GM19238 (cell line): ENCODE measurements around the gene SSTR5.
"Not testable (repeated sequence)": the region's sequence is repeated elsewhere in the genome, so short reads cannot be mapped to it uniquely, and the experiment has no call there.

ENCODE experiments used
- DNase-seq: peaks from one replicate; pipeline ENCODE4 v3.0.0; 2011; ENCODE audit warnings: low spot score; ENCODE audit not compliant: insufficient read length

Gene SSTR5

DNA sequence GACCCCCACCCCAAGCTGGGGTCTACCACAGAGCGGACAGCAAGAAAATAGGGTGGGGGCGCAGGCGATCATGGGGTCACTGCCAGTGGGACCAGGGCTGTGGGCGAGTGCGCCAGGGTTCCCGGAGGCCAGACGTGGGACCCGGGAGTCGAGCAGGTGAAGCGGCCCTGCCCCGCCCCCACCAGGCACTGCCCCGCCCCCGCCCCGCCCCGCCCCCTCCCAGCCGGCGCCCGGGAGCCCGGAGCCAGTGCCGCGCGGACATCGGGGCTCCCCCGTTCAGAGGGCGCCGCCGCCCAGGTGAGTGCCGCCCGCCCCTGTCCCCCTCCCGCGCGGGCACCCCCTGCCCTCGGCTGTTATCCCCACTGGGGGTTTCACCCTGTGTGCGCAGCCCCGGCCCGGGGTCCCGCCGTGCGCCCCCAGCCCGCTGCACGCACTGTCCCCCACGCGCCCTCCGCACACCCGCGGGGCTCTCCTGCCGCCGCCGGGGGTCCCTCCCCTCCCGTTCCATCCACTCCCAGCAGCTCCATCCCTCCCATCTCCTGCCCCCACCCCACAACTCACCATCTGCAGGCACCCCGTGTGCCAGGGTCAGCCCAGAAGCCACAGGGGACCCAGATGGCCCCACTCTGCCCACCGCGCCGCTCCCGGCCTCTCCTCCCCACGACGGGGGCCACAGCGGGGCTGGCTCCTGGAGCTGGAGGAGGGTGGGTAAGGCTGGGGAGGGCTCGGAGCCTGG, at the start of gene SSTR5:
Gene SSTR5 (plus strand): TSS at position 222 of the 736 bp plus-strand sequence. CDS start 6,122 bp downstream, outside the sequence.
- DNase-seq, result no peak

DNA sequence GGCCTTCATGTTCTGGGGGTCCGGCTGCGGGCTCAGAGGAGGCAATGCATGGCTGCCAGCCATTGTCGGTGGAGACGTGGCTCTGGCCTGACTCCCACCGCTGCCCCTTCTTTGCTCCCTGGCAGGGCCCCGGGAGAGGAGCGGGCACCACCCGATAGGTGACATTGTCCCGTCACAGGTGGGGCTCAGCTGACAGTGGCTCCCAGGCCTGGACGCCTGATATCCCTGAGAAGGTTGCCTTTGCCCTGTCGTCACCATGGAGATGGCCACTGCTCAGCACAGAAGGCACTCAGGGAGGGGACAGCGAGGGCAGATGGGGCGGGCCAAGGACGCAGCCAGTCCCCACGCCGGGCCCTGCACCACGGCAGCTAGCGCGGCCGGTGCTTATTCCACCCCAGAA, 48.4 kb upstream of the SSTR5 start:
- DNase-seq, result no peak

DNA sequence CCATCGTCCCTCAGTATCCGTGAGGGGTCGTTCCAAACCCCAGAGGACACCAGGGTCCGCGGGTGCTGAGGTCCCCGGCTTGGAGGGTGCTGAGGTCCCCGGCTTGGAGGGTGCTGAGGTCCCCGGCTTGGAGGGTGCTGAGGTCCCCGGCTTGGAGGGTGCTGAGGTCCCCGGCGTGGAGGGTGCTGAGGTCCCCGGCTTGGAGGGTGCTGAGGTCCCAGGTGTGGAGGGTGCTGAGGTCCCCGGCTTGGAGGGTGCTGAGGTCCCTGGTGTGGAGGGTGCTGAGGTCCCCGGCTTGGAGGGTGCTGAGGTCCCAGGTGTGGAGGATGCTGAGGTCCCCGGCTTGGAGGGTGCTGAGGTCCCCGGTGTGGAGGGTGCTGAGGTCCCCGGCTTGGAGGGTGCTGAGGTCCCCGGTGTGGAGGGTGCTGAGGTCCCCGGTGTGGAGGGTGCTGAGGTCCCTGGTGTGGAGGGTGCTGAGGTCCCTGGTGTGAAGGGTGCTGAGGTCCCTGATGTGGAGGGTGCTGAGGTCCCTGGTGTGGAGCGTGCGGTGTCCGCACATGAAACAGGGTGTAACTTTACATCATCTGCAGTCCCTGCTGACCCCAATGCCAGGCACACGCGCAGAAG, 47.3 kb upstream of the SSTR5 start:
- not testable (repeated sequence) for DNase-seq

DNA sequence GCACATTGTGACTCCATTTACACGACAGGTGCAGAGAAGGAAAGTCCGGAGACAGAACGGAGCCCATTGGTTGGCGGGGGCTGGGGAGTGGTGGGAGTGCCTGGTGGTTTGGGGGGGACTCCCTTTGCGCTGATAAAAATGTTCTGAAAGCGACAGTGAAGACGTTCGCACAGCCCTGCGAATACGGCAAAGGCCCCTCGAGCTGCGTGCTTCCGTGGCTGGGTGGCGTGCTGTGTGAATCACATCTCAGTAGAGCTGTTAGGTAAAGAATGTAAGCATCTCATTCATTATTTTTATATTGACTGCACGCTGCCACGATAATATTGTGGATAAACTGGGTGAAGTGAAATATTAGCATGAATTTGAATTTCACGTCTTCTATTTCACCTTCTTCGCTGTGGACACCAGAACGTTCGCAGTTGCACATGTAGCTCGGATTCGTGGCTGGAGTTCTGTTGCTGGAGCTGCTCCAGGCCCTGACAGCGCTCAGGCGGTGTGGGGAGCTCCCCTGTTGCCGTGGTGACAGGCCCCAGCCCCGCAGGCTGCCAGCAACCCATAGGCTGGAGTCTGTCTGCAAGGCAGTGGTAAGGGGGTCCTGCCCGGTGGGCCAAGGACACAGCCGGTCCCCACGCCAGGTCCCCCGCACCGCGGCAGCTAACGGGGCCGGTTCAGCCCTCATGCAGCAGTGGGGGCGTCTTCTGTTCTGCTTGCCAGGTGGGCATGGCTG, 46.3 kb upstream of the SSTR5 start:
- no peak for DNase-seq

DNA sequence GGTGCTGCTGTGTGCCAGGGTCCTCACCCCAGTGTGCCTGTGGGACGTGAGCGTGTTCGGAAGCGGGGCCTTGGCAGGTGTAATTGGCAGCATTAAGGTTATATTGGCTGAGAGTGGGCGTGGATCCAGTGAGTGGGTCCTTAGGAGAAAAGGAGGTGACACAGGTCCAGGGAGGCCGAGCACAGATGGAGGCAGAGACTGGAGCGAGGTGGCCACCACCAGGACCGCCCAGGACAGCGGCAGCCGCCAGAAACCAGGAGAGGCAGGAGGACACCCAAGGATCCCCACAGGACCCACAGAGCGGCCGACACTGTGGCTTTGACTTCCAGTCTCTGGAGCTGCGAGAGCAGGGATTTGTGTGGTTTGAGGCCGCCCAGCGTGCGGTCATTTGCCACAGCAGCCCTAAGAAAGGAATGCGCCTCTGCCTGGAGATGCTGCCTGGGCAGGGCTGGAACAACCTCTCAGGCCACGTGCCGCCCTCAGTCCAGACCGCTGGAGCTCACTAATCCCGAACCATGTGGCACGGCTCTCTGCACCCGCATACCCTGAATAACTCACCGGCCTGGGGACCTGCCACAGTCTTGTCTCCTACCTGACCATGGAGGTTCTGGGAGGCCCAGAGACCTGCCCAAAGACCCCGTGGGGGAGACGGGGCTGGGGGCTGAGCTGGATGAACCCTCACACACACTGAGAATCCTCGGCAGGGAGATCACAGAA, 45.6 kb upstream of the SSTR5 start:
- DNase-seq, result no peak

DNA sequence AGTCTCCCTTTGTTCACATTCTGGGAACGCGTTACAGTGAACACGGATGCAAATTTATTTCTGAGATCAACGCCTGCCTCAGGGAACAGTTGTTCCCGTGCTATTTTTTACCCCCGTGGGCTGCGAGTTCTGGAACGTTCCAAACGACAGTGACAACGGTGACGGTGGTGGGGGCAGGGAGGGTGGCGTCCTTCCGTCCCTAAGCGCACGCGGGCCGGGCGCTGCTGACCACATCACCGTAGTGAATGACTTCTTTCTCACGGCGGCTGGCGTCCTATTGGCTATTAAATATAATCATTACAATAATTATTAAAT, 45.1 kb upstream of the SSTR5 start:
- DNase-seq, result no peak

DNA sequence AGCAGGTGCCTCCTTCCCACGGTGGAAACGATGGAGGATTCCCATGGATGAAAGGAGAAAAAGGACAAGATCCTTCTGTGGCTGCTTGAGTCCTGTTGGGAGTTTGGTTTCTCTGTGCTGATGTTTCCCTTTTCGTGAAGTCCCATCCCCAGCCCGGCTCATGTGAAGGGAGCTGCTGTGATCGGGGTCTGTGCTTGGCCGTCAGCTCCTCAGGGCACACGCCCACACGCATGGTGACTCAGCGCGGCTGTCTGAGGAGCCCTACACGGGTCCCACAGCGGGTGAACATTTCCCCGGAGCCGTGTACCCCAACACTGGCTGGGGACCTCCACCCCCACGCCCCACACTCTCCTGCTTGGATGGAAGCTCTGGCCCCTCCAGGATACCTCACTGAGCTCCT, 44.5 kb upstream of the SSTR5 start:
- DNase-seq, result no peak

DNA sequence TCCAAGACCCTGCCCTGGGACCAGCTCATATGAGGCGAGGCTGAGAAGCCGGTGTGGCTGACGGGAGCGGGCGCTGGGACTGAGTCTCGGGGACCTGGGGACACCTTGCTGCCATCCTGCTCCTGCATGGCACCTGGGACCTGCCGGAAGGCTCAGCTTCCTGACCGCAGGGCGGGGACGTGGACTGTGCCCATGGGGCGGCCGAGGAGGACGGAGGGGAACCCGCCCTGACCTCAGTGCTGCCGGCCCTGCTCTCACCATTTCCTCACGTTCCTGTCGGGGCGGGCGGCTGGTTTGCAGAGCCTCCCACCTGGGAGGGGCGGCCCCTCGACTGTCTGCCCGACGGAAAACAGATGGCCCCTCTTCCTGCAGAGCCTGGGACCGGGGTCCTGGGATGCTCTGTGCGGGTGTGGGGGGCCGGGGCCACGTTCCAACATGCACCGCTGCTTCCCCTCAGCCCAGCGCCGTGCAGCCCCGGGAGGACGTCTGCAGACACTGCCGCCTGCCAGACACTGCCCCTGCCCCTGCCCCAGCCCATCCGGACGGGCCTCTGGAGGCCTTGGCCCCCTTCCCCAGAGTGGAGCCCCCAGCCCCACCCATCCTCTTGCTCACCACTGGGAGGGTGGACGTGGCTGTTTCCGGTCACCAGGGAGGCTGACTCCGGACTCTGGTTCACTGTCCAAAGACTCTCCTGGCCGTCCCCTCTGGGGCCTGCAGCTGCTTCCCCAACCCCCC, 43.9 kb upstream of the SSTR5 start:
- no peak for DNase-seq

DNA sequence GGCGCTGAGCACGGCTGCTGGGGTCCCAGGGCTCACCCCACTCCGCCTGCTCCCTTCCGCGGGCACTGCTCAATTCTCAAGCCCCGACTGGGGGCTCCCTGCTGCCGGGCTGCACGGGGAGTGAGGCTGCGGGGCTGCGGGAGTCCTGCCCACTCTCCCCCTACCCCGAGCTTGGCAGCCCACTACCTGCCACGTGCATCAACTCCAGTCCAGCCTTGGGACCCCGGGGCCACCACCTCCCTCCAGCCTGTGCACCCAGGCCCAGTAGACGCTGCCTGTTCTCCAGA, 43.3 kb upstream of the SSTR5 start:
- DNase-seq, result no peak

DNA sequence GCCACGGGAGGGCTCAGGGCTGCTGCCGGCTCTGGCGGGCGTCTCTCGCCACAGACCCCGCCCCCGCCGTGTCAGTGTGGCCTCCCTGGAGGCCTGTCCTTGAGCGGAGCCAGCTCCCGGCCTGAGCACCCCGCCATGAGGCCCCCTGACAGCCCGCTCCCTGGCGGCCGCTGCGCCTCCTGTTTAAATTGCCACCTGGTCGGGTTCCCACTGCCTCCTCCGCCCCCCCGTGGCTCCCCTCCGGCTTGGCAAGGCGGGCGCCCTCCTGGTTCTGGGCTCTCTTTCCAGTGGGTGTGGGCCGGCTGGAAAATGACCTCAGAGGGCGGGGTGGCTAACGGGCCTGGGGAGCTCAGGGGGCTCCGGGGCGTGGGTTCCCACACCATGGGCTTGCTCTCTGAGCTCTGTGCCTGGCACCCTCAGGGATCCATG, 42.1 kb upstream of the SSTR5 start:
- DNase-seq, result no peak

DNA sequence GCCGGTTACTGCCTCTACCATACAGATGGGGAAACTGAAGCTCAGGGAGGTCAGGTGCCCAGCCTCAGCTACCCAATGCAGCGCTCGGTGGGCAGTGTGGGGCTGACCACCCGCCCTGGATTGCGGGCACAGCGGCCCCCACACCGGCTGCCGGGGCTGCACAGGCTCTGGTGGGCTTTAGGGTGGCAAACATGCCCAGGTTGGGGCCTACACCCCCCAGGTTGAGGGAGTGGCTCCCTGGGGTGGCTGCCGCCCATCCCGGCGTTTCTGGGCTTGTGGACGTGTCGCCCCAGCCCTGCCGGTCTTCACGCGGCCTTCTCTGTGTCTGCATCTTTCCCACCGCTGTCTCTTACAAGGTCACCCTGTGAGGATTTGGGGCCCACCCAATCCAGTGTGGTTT, 40.9 kb upstream of the SSTR5 start:
- no peak for DNase-seq

DNA sequence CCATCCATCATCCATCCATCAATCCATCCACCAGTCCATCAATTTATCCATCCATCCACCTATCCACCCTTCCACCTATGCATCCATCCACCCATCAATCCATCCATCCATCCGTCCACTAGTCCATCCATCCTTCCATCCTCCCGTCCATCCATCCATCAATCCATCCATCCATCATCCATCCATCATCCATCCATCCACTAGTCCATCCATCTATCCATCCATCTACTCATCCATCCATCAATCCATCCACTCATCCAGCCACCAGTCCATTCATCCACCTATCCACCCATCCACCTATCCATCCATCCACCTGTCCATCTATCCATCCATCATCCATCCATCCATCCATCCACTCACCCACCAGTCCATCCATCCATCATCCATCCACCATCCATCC, 39.9 kb upstream of the SSTR5 start:
- DNase-seq, result no peak

DNA sequence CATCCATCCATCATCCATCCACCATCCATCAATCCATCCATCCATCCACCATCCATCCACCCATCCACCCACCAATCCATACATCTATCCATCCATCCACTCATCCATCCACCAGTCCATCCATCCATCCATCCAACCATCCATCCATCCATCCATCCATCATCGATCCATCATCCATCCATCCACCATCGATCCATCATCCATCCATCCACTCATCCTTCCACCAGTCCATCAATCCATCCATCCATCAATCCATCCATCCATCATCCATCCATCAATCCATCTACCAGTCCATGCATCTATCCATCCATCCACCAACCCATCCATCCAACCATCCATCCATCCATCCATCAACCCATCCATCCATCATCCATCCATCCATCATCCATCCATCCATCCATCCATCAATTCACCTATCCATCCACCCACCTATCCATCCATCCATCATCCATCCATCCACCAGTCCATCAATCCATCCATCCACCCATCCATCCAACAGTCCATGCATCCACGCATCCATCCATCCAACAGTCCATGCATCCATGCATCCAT, 39.3 kb upstream of the SSTR5 start:
- no peak for DNase-seq

DNA sequence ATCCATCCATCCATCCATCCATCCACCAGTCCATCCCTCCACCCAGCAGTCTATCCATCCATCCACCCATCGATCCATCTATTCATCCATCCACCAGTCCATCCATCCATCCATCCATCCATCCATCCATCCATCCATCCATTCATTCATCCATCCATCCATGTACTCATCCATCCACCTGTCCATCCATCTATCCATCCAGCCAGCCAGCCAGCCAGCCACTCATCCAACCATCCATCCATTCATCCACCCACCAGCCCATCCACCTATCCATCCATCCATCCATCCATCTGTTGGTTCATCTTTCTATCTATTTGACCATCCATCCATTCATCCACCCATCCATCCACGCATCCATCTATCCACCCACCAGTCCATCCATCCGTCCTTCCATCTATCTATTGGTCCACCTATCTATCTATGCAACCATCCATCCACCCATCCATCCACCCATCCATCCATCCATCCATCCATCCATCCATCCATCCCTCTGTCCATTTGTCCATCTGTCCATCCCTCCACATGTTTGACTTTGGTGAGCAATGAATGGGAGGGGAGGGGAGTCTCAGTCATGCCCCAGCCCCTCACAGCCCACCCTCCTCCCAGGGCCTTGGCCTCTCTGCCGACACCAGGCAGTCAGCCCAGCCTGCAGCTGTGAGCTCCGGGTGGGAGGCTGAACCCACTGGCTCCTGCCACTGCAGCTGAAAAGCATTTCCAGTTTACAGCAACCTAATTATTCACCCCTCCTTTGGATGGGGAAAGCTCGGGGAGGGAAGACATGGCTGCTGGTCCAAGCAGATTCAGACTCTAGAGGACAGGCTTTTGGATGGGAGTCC, 38.1 kb upstream of the SSTR5 start:
- DNase-seq, result no peak

DNA sequence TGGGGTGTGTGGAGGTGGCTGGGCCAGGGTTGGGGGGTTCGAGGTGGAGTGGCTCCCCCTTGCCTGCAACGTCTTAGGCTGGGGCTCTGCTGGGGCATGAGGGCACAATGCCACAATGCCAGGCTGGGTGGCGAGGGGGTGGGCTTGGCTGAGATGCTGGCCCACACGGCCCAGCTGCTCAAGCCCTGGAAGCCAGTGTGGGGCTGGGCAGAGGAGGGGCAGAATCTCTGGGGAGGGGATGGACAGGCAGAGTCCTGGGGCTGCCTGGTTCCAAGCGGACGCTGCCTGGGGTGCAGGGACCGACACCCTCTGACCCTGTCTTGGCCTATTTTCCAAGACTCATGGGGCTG, 37.5 kb upstream of the SSTR5 start:
- DNase-seq, result no peak

DNA sequence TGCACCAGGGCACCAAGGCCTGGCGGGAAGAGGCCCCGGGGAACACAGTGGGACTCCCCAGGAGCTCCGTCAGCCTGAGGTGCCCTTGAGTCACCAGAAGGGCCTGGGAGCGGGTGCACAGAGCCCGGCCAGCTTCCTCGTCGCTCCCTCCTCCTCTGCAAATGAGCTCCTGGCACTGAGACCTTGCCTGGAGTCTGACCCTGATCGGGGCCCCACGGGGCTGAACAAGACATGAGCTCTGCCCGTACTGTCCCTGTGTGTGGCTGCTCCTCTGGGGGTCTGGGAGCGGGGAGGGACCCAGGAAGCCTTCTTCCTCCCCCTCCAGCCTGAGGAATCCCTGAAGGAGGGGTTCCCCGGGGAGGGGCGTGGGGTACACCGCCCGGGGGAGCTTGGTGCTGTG, 36.4 kb upstream of the SSTR5 start:
- DNase-seq, result no peak

DNA sequence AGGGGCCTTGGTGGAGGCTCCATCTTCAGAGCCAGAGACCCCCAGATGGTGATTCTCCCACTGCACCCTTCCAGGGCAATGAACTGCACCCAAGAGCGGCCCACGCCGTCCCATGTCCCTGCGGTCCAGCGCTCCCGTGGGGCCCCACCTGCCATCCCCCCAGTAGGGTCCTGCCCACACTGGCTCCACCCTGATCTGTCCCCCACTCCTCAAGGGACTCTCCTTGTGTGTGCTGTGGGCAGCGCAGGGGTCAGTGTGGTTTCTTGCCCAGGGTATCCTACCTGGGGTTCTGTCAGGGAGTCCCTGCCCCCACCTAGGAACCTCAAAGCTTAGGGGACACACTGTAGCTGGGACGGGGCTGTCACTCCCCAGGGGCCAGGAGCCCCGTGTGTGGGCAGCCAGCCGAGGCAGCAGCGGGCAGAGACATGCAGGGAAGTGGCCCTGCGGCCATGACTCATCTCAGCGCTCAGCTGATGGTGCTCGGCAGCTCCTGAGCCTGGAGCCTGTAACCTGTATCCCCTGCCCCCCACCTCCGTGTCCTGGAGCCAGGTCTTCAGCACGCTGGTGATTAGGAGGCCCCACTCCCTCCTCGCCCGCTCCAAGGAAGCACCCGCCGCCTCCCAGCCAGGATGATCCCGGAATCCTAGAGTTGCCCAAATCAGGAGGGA, 35.7 kb upstream of the SSTR5 start:
- no peak for DNase-seq

DNA sequence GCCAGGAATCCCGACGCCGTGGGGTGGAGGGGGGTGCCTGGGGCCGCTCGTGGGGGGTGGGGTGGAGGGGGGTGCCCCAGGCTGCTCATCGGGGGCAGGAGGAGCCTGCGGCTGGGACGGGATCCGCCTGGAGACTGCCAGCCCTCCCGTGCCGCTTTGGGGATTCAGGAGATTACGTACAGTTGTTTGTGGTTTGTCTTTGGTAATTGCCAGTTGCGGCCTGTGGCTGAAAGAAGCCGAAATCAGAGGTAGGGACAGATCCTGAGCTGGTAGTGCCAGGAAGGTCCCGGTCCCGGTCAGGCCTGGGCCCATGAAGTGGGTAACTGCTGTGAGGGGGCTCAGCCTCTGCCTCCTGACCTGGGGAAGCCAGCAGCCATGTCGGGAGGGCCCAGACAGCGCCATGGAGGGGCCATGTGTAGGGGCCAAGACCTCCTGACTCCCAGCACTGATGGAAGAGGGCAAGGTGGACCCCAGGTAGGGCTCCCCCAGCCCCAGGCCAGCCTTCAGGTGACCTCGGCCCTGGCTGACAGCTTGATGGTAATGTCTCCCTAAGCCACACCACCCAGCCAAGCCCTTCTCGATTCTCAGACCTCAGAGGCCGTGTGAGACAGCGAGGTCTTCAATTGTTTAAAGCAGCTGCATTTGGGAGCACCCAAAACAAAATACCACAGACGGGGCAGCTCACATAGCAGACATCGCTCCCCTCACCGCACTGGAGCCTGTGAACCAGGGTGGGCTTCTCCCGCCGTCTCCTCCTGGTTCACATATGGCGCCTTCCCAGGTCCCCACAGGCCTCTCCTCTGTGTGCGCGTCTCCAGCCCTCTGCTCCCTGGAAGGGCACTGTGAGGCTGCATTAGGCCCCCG, 34.9 kb upstream of the SSTR5 start:
- no peak for DNase-seq

DNA sequence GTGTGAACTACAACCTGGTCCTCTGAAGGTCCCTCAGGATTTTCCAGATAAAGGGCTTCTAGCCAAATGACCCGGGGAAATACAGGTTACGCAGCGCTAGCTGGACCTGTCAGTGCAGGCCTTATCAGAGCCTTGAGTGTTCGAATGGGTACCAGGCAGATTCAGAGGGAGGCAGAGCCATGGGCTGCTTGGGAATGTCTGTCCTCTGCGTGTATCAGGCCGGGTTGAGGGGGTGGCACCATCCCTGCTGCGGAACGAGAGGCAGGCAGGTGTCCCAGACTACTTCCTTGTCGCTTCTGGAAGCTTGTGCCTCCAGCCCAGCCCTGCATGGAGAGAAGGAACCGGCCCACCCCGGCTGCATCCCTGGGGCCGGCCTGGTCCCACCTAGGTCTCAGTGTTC, 33.6 kb upstream of the SSTR5 start:
- DNase-seq, result no peak
